Measurements from ENCODE around the gene OARD1.

The OARD1 gene

GRCh38 chr6:41074692-41075436 is 2.7 kb upstream of the OARD1 start:
- DNase-seq = no peak

GRCh38 chr6:41073968-41074691 is 2.0 kb upstream of the OARD1 start:
- no peak for DNase-seq

- DNase-seq = peak; percentile 89
These were observed 1.2 kb upstream of the OARD1 start for GRCh38 chr6:41073203-41073967.

- DNase-seq = no peak
These were observed 663 bp upstream of the OARD1 start, which contains the start of gene NFYA for GRCh38 chr6:41072836-41073202. NFYA (plus strand) TSS chr6:41072974; CDS start chr6:41079090, 6,116 bp downstream.

GRCh38 chr6:41071501-41071922 is 644 bp downstream of the OARD1 start:
- peak; percentile 88 for DNase-seq

GRCh38 chr6:41066867-41067304 is 5.3 kb downstream of the OARD1 start:
- DNase-seq = peak; percentile 55

- no peak for DNase-seq
These were observed 6.6 kb downstream of the OARD1 start for GRCh38 chr6:41065550-41066026.

- DNase-seq = no peak
These were observed 7.3 kb downstream of the OARD1 start for GRCh38 chr6:41064841-41065240.

GRCh38 chr6:41063884-41064285 is 8.3 kb downstream of the OARD1 start:
- DNase-seq = no peak

GRCh38 chr6:41062056-41062455 is 10.1 kb downstream of the OARD1 start:
- no peak for DNase-seq

- DNase-seq = no peak
These were observed 10.9 kb downstream of the OARD1 start for GRCh38 chr6:41061196-41061726.

- DNase-seq = no peak
These were observed 12.6 kb downstream of the OARD1 start for GRCh38 chr6:41059556-41059955.

- no peak for DNase-seq
These were observed 13.4 kb downstream of the OARD1 start for GRCh38 chr6:41058783-41059181.

GRCh38 chr6:41056768-41057490 is 15.2 kb downstream of the OARD1 start:
- DNase-seq = no peak

GRCh38 chr6:41055149-41055548 is 17.0 kb downstream of the OARD1 start:
- no peak for DNase-seq

GRCh38 chr6:41054511-41054910 is 17.6 kb downstream of the OARD1 start:
- DNase-seq = no peak

- no peak for DNase-seq
These were observed 19.1 kb downstream of the OARD1 start, which contains the start of gene APOBEC2 for GRCh38 chr6:41053041-41053440. APOBEC2 (plus strand) TSS chr6:41053202; CDS start chr6:41053348, 146 bp downstream.

- DNase-seq = no peak
These were observed 20.3 kb downstream of the OARD1 start for GRCh38 chr6:41051873-41052272.

- DNase-seq = no peak
These were observed 21.6 kb downstream of the OARD1 start for GRCh38 chr6:41050536-41050935.

- DNase-seq = no peak
These were observed 22.2 kb downstream of the OARD1 start for GRCh38 chr6:41049955-41050354.

GRCh38 chr6:41049521-41049920 is 22.6 kb downstream of the OARD1 start:
- no peak for DNase-seq

All from activated CD4-positive, alpha-beta T cell treated with anti-CD3 and anti-CD28 coated beads, Interleukin-2, amount 50 U/mL, for 16 hours (primary cell).